Superior temporal gyrus (tissue), 1 donor: ENCODE results near the gene KLHL40.

Source experiments
- DNase-seq: peaks from one replicate; pipeline ENCODE4 v3.0.0-alpha.2; 2016; ENCODE audit errors: extremely low spot score

KLHL40 gene

DNA sequence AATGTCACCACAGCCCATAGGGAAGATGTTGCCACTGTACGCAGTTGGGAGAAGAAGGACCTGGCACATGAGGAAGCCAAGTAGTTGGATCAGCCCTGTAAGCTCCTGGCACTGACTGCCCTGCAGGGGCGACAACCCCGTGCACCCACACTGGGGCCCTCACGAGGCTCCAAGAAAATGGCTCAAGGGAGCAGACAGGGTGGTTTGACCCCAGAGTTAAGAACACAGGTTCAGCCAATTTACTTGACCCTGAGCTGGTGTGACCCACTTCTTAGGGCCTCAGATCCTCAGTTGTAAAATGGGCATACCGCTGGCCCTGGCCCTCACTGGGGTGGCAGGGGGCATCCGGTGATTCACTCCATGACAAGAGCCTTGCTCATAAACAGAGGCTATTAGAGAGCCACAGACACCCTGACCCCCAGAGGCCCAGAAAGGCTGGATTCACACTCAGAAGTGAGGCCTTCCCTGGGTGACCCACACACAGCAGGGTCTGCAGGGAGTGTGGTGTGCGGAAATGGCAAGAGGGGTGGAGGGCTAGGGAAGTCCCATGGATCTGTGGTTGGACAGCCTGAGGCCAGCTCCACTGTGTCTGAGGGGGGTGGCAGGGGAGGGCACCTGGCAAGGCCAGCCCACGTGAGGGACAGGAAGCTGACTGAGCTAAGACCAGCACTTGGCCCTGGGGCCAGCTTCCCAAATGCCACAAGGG lies 19.0 kb downstream of the KLHL40 start:
- no peak for DNase-seq

GRCh38 chr3:42705058-42705767 lies 19.9 kb downstream of the KLHL40 start:
- DNase-seq, result no peak

DNA sequence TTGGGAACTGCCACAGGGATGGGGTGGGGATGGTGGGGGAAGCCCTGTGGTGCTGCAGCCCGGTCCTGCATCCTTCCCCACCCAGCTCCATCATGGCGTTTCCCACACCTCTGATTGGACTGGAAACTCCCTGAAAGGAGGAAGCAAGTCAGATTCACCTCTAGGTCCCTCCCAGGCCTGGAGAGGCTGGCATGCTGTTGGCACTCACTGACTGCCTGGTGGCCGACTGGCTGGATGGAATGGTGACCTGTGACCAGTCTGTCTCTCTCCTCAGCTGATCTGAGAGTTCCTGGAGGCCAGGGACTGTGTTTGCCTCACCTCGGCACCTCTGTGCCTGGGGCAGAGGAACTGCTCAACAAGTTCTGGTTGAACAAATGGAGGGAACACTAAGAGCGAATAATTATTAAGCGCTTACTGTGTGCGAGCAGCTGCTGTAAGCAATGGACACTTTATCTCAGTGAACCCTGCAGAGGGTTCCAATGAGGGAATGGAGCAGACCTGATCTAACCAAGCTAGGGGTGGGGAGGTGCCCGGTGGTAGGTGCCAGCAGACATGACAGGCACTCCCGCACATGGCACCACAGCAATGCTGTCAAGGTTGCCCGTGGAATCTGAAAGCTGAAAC lies 20.7 kb downstream of the KLHL40 start:
- DNase-seq, result no peak

DNA sequence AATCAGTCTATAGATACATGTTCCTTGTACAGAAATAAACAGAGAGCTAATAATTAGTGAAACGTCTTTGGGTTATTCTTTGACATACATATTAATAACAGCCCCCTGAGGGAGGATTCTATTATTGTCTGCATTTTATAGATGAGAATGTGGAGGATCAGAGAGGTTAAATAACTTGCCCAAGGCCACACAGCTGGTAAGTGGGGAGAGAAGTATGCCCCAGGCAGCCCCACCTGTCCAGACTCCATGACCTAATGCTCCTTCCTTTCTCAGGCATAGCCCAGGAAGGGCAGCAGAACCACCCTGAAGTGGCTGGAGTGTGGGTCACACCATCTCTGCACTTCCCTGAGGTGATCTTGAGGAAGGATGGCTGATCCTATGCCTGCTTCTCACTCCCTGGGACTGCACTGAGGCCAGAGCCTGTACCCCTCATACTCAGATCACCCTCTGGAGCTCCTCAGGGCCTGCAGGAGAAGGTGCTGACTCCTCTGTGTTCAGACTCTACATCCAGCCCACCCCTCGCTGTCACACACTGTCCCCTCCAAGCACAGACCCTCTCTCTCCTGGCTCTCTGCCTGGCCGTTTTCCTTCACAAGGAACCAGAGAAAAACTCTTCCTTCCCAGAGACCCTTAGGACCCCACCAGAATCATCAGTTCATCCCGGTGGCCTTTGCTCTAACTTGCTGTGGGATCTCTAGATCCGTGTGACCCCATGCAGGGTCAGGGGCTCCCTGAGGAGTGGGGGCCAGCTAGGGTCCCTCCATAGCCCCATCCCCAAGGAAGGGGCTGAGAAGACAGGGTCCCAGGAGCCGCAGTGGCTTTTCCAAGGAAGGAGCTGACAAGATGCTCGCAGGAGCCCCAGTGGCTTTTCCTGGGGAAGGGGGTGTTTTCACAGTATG lies 21.6 kb downstream of the KLHL40 start:
- peak; percentile 11 for DNase-seq

DNA sequence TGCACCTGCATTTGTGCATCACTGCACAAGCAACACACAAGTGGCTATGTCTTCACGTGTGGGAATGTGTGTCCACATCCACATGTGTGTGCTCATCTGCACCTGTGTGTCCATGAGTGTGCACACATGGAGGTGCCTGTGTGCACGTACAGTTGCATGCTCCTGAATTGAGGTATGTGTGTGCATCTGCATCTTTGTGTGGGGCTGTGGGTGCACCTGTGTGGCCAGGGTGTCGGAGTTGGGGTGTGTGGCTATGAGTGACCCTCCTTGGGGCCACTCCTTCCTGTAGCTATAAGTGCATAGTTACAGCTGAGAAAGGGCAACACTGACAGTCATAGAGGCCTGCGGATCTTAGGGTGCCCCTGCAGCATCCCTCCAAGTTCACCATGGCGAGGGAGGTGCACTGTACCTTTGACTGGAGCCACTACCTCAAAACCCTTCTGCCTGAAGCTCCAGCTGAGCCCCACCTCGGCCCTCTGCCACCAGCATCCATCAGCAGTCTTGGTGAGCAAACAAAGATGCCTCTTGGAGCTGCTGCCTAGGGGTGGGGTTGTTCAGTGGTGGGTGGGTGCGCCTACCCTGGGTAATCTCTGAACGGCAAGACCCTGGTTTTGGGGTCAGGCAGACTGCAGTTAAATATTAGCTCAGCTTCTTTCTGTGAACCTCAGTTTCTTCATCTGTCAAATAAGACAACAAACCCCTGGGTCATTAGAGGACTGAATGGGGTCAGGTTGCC lies 22.5 kb downstream of the KLHL40 start:
- DNase-seq, result no peak

- DNase-seq, result no peak
These were observed 23.3 kb downstream of the KLHL40 start for GRCh38 chr3:42708611-42709151.

- DNase-seq, result no peak
These were observed 24.3 kb downstream of the KLHL40 start for GRCh38 chr3:42709621-42710020.

- DNase-seq, result no peak
These were observed 25.1 kb downstream of the KLHL40 start for GRCh38 chr3:42710323-42711021.

- no peak for DNase-seq
These were observed 26.4 kb downstream of the KLHL40 start for GRCh38 chr3:42711491-42712343.

DNA sequence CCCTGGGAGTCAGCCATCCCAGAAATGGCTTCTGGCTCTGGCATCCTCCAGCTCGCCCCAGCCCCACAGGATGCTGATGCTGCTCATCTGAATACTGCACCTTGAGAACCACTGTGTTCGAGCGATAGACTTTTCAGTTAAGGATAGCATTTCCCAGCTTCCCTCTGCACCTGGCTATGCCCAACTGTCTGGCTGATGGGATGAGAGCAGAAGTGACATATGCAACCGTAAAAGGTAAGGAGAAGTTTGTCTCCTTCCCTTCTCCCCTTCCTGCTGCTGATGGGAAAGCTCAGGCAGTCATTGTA lies 27.0 kb downstream of the KLHL40 start:
- DNase-seq, result no peak

DNA sequence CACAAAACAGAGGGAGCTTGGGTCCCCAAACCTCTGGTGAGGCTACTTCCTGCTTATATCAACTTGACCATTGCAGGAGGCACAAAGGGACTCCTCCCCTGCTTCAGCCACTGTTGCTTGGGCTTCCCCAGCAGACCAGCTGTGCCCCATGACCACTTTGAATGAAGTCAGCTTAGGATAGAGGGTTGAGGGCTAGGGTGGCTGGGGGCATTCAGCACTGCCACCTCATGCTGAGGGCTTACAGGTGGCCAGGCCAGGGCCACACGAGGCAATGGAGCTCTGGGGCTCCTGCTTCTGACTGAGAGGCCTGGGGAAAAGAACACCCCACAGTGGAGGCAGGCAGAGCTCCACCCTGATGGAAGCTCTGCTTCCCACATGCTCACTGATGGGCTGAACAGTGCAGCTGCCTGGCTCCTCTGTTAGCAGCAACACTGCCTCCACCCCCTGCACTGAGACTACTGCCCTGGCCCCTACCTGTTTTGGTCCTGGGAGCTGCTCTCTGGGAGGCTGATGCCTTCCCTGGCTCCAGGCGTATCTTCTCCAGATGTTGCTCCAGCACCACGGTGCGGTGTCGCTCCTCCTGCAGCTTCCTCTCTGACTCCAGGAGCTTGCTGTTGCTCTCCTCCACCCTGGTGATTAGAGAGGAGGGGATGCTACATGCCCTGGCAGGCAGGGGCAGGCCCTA lies 27.5 kb downstream of the KLHL40 start:
- peak; percentile 10 for DNase-seq

- no peak for DNase-seq
These were observed 28.4 kb downstream of the KLHL40 start for GRCh38 chr3:42713747-42714146.

GRCh38 chr3:42714171-42714852 lies 29.0 kb downstream of the KLHL40 start:
- no peak for DNase-seq

GRCh38 chr3:42717306-42717705 lies 32.0 kb downstream of the KLHL40 start:
- no peak for DNase-seq

- DNase-seq, result no peak
These were observed 33.0 kb downstream of the KLHL40 start for GRCh38 chr3:42718338-42718737.

DNA sequence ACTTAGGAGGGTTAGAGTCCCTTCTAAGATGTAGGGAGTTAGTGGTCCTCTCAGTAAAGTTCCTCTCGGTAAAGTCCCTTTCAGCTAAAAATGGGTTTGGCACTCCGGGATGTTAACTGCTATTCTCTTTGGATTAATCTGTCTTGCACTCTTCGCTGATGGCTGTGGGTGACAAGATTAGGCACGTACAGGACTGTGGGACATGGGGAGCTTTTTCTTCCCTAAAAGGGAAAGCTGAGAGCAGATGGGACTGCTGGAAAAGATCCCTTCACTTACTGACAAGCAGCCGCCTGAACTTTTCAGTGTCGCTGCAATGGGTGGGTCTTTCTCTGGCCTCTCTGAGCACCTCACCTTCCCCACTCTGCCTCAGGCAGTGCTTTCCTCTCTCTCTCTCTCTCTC lies 33.7 kb downstream of the KLHL40 start:
- peak; percentile 15 for DNase-seq

- peak; percentile 21 for DNase-seq
These were observed 34.8 kb downstream of the KLHL40 start for GRCh38 chr3:42720126-42720525.

DNA sequence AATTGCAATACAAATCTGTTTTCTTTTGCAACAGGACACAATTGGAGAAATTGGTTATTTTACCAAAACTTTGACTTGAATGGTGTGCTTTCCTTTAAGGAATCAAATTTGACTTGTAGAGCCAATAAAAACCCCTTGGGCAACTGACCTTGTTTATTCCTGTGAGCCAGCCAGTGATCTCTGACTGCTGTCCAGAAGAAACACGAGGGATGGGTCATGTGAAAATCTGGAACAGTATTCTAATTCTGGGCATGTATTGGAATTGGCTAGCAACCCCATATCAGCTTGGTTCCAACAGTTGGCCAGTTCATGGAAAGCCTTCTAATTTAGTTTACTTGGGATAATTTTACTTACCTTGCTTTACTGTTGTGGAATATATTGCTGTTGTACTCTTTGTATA lies 36.4 kb downstream of the KLHL40 start:
- peak; percentile 94 for DNase-seq
